GM23338 (cell line): Measurements from ENCODE around the gene VPS35. TPM values are rescaled to one million over a fixed set of nuclear protein-coding genes. Genes with fewer than 3 reads are reported as not detected.

Source experiments
- ATAC-seq: fragments of 200-7000 bp; cut with Tn5 transposase; 3 replicates; pipeline ENCODE4 v1.9.1; 2020
- DNase-seq: peaks from one replicate; pipeline ENCODE4 v3.0.0-alpha.2; 2015; ENCODE audit warnings: low spot score
- H2AFZ ChIP-seq: fragments of 200-600 bp; sonication (generic); 2 replicates; pipeline ENCODE4 v1.8.0; 2016; ENCODE audit warnings: antibody characterized with exemption, mild to moderate bottlenecking, moderate library complexity
- H3F3A ChIP-seq: fragments of 200-600 bp; sonication (generic); replicated peaks from 2 replicates; pipeline ENCODE4 v1.8.0; 2017; ENCODE audit warnings: antibody characterized with exemption, mixed run types, low read depth
- H3K27ac ChIP-seq: fragments of 200-600 bp; sonication (generic); 2 replicates; pipeline ENCODE4 v1.6.1; 2016; ENCODE audit warnings: low read depth
- H3K27me3 ChIP-seq: fragments of 200-600 bp; sonication (generic); 2 replicates; pipeline ENCODE4 v1.8.0; 2016; ENCODE audit warnings: mild to moderate bottlenecking, mixed run types, moderate library complexity; ENCODE audit not compliant: insufficient read depth
- H3K36me3 ChIP-seq: fragments of 200-600 bp; sonication (generic); 2 replicates; pipeline ENCODE4 v1.8.0; 2016; ENCODE audit warnings: mild to moderate bottlenecking; ENCODE audit not compliant: insufficient read depth
- H3K4me1 ChIP-seq: fragments of 200-600 bp; sonication (generic); 2 replicates; pipeline ENCODE4 v1.8.0; 2016; ENCODE audit warnings: mild to moderate bottlenecking, moderate library complexity; ENCODE audit not compliant: insufficient read depth
- H3K4me2 ChIP-seq: fragments of 200-600 bp; sonication (generic); 2 replicates; pipeline ENCODE4 v1.7.1; 2017; ENCODE audit warnings: mixed run types
- H3K4me3 ChIP-seq: fragments of 200-600 bp; sonication (generic); 2 replicates; pipeline ENCODE4 v1.6.1; 2016; ENCODE audit warnings: mixed run types
- H3K79me2 ChIP-seq: fragments of 200-600 bp; sonication (generic); replicated peaks from 2 replicates; pipeline ENCODE4 v1.8.0; 2017; ENCODE audit warnings: mild to moderate bottlenecking; ENCODE audit not compliant: insufficient read depth
- H3K9me2 ChIP-seq: fragments of 200-600 bp; sonication (generic); 2 replicates; pipeline ENCODE4 v1.8.0; 2017; ENCODE audit not compliant: insufficient read depth
- H4K20me1 ChIP-seq: fragments of 200-600 bp; sonication (generic); replicated peaks from 2 replicates; pipeline ENCODE4 v1.8.0; 2017; ENCODE audit warnings: mild to moderate bottlenecking; ENCODE audit not compliant: insufficient read depth
- H3K27ac Mint-ChIP-seq: 2 replicates; pipeline ENCODE4 v1.8.0; 2020; ENCODE audit warnings: inconsistent platforms, mild to moderate bottlenecking, moderate library complexity, mixed read lengths
- H3K27me3 Mint-ChIP-seq: 3 replicates; pipeline ENCODE4 v1.8.0; 2022; ENCODE audit warnings: low read depth, mild to moderate bottlenecking, moderate library complexity, mixed read lengths, inconsistent platforms; ENCODE audit not compliant: insufficient read depth, poor library complexity
- H3K36me3 Mint-ChIP-seq: 3 replicates; pipeline ENCODE4 v1.8.0; 2021; ENCODE audit warnings: low read depth, mild to moderate bottlenecking, inconsistent platforms, moderate library complexity, mixed read lengths
- H3K4me1 Mint-ChIP-seq: 3 replicates; pipeline ENCODE4 v1.8.0; 2020; ENCODE audit warnings: mild to moderate bottlenecking, inconsistent platforms, mixed read lengths
- H3K4me3 Mint-ChIP-seq: 3 replicates; pipeline ENCODE4 v1.8.0; 2021; ENCODE audit warnings: moderate library complexity, mild to moderate bottlenecking, inconsistent platforms, mixed read lengths
- H3K9me3 Mint-ChIP-seq: 3 replicates; pipeline ENCODE4 v1.8.0; 2020; ENCODE audit warnings: moderate library complexity, mild to moderate bottlenecking, inconsistent platforms, mixed read lengths
- CTCF ChIP-seq, 2 experiments: fragments of 200-600 bp in 1 of 2; sonication (generic) in 1 of 2; conservative IDR thresholded peaks; 2 replicates each; pipeline versions ENCODE4 v1.5.1 to v1.6.1; 2016 to 2017; ENCODE audit warnings: antibody characterized with exemption in 2 of 2, low read depth in 2 of 2, mild to moderate bottlenecking in 2 of 2, moderate library complexity in 1 of 2
- EZH2 ChIP-seq: fragments of 200-600 bp; sonication (generic); IDR thresholded peaks from one replicate; pipeline ENCODE4 v1.8.0; 2017; ENCODE audit warnings: antibody characterized with exemption, mild to moderate bottlenecking, low read depth; ENCODE audit not compliant: unreplicated experiment
- EZH2phosphoT487 ChIP-seq: fragments of 200-600 bp; sonication (generic); IDR thresholded peaks from one replicate; pipeline ENCODE4 v1.8.1; 2018; ENCODE audit warnings: antibody characterized with exemption; ENCODE audit not compliant: unreplicated experiment
- NANOG ChIP-seq: IDR thresholded peaks from 2 replicates; pipeline ENCODE4 v1.6.1; 2016; ENCODE audit warnings: antibody characterized with exemption, borderline replicate concordance
- POLR2AphosphoS5 ChIP-seq: IDR thresholded peaks from 2 replicates; pipeline ENCODE4 v1.6.1; 2016; ENCODE audit warnings: antibody characterized with exemption, low read depth
- STAT1 ChIP-seq: IDR thresholded peaks from one replicate; pipeline ENCODE4 v1.6.1; 2016; ENCODE audit warnings: antibody characterized with exemption; ENCODE audit not compliant: unreplicated experiment
- ZNF114 ChIP-seq: fragments of 250-450 bp; sonication (Bioruptor Pico); IDR thresholded peaks from 2 replicates; pipeline ENCODE4 v1.5.0; 2020; ENCODE audit warnings: mild to moderate bottlenecking, moderate library complexity
- ZNF331 ChIP-seq: fragments of 250-450 bp; sonication (Bioruptor Pico); IDR thresholded peaks from 2 replicates; pipeline ENCODE4 v1.5.0; 2020; ENCODE audit warnings: low read depth, mild to moderate bottlenecking, moderate library complexity
- polyA plus RNA-seq: library from polyadenylated mRNA; unstranded; fragments of >200 nt; fragmentation: Nextera tagmentation; extraction: Ambion mirVana; gene quantifications from 2 replicates; pipeline ENCODE4 v1.2.1, GENCODE V29; 2016
- total RNA-seq: library from RNA; depleted of rRNA; stranded (reverse); fragments of >200 nt; shearing (Covaris generic); gene quantifications from 2 replicates; pipeline ENCODE4 v1.2.3, GENCODE V29; 2014
- TF ChIP-seq, protein P1 (sequence below): IDR thresholded peaks from 2 replicates; pipeline ENCODE4 v1.6.1; 2016; ENCODE audit warnings: antibody characterized with exemption
- TF ChIP-seq, protein P2 (sequence below): IDR thresholded peaks from one replicate; pipeline ENCODE4 v1.6.1; 2018; ENCODE audit warnings: antibody characterized with exemption; ENCODE audit not compliant: unreplicated experiment

Gene VPS35
- total and polyA plus RNA-seq, 2 experiments from 2014 or later, result 31.1 to 40.0 TPM

DNA sequence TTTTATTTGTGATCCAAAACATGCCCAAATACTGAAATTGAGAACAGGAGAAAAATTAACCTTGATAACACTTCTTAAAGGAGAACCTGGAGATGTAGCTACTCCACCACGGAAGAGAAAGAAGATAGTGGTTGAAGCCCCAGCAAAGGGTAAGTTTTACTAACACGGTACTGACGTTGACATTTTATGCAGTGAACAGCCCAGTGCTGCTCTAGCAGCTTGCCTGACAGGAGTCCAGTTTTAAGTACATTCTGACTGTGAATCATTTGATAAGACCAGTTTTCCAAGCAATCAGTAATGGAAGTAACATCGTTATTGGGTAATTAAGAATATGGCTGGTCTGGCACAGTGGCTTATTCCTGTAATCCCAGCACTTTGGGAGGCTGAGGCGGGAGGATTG, 7.0 kb upstream of the VPS35 start:
- no peaks in the 10 kb centered on the region for H3K9me3 Mint-ChIP-seq
- no peak for ATAC-seq
- Histone ChIP-seq H3K27ac (no peak overlapping the region), H3K79me2 (peaks cover 18% of the 10 kb centered on the region), H3K4me3 (no peak overlapping the region), H3K27me3 (no peaks in the 10 kb centered on the region), H3K9me2 (no peaks in the 10 kb centered on the region), H3F3A (peaks cover 7% of the 10 kb centered on the region), H3K4me2 (no peak overlapping the region), H4K20me1 (peaks cover 13% of the 10 kb centered on the region), H3K36me3 (peaks cover 58% of the 10 kb centered on the region), H2AFZ (no peak overlapping the region), H3K4me1 (peaks cover 7% of the 10 kb centered on the region)
- peaks cover 59% of the 10 kb centered on the region for H3K36me3 Mint-ChIP-seq
- no peak for TF ChIP-seq EZH2
- no peak for TF ChIP-seq POLR2AphosphoS5
- TF ChIP-seq, protein P1, sequence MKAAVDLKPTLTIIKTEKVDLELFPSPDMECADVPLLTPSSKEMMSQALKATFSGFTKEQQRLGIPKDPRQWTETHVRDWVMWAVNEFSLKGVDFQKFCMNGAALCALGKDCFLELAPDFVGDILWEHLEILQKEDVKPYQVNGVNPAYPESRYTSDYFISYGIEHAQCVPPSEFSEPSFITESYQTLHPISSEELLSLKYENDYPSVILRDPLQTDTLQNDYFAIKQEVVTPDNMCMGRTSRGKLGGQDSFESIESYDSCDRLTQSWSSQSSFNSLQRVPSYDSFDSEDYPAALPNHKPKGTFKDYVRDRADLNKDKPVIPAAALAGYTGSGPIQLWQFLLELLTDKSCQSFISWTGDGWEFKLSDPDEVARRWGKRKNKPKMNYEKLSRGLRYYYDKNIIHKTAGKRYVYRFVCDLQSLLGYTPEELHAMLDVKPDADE, result no peak
- no peak for TF ChIP-seq ZNF331
- no peak for TF ChIP-seq STAT1
- TF ChIP-seq CTCF (conservative IDR thresholded peaks at IDR 0.05; ENCODE audit: low read depth in 2 of 2), result no peak
- TF ChIP-seq, protein P2, sequence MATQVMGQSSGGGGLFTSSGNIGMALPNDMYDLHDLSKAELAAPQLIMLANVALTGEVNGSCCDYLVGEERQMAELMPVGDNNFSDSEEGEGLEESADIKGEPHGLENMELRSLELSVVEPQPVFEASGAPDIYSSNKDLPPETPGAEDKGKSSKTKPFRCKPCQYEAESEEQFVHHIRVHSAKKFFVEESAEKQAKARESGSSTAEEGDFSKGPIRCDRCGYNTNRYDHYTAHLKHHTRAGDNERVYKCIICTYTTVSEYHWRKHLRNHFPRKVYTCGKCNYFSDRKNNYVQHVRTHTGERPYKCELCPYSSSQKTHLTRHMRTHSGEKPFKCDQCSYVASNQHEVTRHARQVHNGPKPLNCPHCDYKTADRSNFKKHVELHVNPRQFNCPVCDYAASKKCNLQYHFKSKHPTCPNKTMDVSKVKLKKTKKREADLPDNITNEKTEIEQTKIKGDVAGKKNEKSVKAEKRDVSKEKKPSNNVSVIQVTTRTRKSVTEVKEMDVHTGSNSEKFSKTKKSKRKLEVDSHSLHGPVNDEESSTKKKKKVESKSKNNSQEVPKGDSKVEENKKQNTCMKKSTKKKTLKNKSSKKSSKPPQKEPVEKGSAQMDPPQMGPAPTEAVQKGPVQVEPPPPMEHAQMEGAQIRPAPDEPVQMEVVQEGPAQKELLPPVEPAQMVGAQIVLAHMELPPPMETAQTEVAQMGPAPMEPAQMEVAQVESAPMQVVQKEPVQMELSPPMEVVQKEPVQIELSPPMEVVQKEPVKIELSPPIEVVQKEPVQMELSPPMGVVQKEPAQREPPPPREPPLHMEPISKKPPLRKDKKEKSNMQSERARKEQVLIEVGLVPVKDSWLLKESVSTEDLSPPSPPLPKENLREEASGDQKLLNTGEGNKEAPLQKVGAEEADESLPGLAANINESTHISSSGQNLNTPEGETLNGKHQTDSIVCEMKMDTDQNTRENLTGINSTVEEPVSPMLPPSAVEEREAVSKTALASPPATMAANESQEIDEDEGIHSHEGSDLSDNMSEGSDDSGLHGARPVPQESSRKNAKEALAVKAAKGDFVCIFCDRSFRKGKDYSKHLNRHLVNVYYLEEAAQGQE, result no peak
- no peak for TF ChIP-seq NANOG
- TF ChIP-seq EZH2phosphoT487, result no peak
- no peak for TF ChIP-seq ZNF114 (CRISPR knock-in tag)
- peaks cover 10% of the 10 kb centered on the region; the same call in 2 of the 3 replicates for H3K4me1 Mint-ChIP-seq
- no peak for DNase-seq
- H3K4me3 Mint-ChIP-seq, result no peak overlapping the region
- peaks cover 2% of the 10 kb centered on the region for H3K27me3 Mint-ChIP-seq
- H3K27ac Mint-ChIP-seq, result no peak overlapping the region

- Mint-ChIP-seq H3K9me3 (no peaks in the 10 kb centered on the region), H3K27me3 (peaks cover 2% of the 10 kb centered on the region), H3K36me3 (peaks cover 42% of the 10 kb centered on the region), H3K4me1 (peaks cover 10% of the 10 kb centered on the region; the same call in 2 of the 3 replicates), H3K27ac (no peak overlapping the region), H3K4me3 (no peak overlapping the region)
- Histone ChIP-seq H3K9me2 (no peaks in the 10 kb centered on the region), H3F3A (peaks cover 7% of the 10 kb centered on the region), H3K27ac (no peak overlapping the region), H2AFZ (no peak overlapping the region), H3K79me2 (peaks cover 30% of the 10 kb centered on the region), H3K27me3 (no peaks in the 10 kb centered on the region), H3K4me1 (peaks cover 13% of the 10 kb centered on the region), H3K36me3 (peaks cover 57% of the 10 kb centered on the region), H3K4me3 (no peak overlapping the region), H4K20me1 (peaks cover 21% of the 10 kb centered on the region), H3K4me2 (no peak overlapping the region)
- DNase-seq (no peak), ATAC-seq (no peak)
- no peak for TF ChIP-seq POLR2AphosphoS5
- TF ChIP-seq, protein P2, result no peak
- no peak for TF ChIP-seq EZH2
- TF ChIP-seq ZNF331, result no peak
Measured at GRCh38 chr16:46693598-46693997, 4.6 kb upstream of the VPS35 start.
